ENCODE measurements around the gene CABLES2.
"Not testable (repeated sequence)": the region's sequence is repeated elsewhere in the genome, so short reads cannot be mapped to it uniquely, and the experiment has no call there.

CABLES2 gene

DNA sequence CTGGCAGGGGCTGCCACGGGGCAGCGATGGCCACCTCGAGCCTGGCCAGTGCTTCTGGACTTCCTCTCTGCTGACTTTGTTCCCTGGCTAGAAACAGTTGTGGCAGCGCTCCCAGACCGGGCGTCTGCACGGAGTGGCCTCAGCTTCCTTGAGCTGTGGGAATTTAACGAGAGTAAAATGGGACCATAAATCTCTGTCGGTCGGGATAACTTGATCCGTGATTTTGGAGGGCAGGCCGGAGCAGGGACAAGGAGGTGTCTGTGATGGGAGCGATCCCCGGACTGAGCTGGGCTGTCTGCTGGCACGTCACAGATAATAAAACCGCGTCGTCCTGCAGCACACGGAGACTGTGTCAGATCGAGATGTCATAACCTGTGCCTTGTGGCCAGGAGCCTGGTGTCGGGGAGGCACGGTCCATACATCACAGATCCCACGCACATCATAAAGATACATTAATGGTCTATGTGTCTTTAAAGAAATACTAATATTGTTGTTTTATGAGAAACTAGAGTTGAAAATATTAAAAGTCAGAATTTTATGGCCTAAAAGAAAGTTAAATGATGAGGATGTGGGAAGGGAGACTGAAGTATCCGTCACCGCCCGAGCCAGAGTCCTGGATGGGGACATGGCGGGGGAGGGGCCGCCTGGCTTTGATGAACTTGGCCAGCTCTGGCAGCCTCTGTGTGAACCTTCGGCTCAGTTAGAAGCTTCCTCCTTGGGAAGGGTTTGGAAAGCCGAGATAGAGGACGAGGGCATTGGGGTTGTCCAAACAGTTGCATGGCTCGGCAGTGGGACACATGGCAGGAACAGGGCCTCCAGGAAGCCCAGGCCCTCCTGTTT lies 26.8 kb upstream of the CABLES2 start:
- no peak for DNase-seq

DNA sequence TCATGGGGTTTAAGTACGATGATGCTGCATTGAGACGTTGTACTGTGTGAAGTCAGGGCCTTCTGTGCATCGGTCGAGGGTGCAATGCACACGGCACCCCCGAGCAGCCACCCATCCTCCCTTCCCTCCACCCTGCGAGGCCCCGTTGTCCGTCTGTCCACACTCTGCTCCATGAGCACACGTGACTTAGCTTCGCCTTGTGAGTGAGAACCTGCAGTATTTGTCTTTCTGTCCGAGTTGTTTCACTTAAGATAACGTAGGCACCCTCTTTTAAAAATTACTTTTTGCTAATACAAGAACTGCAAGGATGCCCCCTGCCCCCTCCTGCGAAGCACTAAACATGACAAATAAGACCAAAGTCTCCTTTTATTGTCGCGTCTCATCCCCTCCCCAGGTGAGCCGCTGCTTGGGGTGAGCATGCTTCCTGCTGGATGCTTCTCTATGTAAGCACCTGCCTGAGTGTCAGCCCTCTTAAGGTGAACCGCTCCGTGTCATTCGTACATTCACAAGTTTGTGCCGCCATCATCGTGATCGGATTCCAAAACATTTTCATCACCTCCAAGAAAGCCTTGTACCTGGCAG lies 23.9 kb upstream of the CABLES2 start:
- DNase-seq, result no peak

DNA sequence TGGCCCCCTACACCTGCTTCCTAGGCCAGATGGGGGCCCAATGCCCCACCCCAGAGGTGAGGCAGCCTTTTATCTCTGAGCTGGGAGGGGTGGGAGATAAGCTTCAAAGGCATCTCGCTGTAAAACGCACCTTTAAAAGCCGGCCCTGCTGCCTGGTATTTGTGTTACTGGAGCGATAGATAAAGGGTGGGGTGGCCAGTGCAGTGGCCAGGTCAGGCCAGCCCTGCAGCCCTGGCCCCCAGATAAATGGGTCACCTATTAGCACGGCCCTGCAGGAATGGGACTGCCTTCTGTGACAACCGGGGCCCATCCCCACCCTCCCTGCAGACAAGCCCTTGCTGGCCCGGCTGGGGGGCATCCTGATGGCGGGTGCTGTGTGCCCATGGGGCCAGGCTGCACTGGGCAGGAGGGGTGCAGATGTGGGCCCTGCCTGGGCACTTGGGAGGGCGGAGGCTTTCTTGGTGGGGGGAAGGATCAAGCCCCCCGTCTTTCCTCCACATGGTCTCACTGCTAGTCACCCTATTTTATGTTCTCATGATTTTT lies 23.3 kb upstream of the CABLES2 start:
- no peak for DNase-seq

DNA sequence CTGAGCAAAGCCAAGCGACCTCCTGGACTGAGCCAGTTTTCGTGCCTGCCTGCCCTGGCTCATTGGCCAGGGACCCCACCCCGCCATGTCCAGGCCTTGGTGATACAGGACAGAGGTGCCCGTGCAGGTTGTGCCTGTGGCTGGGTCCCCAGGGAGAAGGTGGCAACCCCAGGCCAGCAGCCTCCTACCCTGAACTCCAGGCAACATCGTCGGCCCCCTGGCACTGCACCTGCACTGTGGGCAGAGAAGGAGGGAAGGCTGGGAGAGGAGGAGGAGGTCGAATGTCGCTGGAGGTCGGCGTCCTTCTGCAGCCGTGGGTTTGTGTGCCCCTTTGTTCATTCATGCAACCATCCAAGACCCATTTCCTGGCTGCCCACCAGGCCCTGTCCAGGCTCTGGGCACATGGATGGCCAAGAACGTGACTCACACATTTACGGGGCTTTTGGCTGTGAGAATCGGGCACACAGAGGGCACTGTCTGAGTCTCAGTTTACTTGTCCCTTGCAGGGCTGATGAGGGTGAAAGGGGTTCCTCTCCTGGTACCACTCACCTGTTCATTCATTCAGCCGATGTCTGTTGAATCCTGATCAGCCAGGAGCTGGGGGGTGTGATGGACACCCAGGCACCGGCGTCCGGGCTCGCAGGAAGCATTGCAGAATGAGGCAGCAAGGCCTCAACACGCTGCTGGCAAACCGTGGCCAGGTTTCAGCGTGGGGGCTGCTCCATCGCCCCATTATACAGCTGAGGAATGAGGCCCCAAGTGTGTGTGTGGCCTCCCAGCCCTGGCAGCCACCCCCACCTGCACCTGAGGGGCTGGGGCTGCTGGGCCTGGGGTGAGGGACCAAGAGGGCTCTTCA lies 22.6 kb upstream of the CABLES2 start:
- DNase-seq, result no peak

DNA sequence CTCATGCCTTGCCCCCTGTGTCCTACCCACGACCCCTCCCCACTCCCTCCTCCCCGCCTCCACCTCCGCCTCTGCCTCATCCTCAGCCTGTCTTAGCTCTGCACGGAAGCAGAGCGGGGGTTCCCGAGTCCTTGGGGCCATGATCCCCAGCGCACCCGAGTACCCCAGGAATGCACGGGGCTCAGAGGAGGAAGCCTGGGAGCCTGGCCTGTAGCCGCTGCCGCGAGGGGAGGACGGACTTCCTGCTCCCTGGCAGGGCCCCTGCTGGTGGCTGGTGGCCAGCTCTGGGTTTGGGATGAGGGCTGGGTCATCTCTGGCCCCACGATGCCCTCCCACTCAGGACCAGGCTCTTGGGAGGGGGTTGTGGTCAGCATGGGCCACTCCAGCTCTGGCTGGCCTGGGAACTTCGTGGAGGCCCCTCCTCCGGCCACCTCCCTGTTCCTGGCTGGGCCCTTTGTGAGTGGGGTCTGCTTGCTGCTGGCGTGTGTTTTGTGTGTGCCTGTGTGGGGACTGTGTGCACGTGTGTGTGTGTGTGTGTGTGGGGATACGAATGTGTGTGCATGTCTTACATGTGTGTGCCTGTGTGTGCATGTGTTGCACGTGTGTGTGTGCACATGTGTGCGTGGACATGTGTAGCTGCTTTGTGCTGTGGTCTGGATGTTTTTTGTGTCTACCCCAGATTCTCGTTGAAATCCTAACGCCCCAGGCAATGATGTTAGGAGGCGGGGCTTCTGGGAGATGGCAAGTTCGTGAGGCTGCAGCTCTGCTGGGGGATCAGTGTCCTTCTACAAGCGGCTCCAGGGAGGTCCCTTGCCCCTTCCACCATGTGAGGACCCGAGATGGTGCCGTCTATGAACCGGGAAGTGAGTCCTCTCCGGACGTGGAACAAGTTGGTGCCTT lies 21.6 kb upstream of the CABLES2 start:
- DNase-seq, result no peak

DNA sequence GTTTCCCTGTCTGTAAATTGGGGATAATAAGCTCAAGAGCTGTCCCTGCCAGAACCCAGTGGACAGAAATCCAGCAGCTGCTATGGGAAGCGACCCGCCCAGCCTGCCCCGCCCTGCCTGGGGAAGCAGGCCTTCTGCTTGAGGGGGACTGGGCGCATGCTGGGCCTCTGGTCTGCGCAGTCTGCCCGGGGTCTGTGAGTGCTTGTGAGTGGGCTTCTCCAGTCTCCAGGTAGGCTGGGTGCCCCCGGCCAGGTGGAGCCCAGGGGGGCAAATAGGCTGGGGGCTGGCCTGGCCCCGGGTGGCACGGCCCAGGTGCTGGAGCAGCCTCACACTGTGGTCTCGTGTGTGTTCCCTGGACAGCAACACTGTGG lies 20.9 kb upstream of the CABLES2 start:
- no peak for DNase-seq

DNA sequence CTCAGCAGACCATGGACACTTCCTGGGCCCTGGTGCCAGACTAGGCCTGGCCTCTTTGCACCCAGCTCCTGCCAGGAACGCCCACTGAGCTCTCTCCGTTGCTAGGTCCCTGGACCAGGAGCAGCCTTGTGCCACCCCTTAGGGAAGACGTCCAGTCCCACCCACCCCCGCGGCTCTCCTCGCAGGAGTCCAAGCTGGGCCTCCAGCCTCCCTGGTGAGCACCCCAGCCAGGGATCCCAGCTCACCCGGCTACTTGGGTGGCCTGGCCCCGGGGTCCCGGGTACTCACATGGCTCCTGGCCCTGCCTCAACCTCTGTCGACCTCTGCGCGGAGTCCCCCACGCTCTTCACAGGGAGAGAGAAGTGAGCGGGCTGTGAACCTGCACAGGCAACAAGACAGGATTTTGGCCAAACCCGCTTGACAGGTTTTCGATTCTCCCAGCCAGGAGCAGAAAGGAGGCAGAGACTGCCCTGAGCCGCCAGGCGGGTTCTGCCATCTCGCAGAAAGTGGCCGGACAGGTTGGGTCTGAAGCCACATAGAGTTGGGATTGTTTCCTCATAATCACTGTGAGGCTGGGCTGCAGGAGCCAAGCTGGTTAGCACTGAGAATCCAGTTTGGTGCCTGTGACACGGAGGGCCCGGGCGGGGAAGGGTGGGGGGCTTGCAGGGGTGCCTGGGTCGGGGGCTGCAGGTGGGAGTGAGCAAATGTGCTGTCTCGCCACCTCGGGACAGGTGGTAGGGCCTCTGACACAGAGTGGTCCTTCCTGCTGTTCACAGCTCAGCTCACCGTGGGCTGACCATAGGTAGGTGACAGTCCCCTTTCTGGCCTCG lies 20.3 kb upstream of the CABLES2 start, which contains the start of gene RBBP8NL:
TSS of gene RBBP8NL (minus strand) at position 368 of the 830 bp plus-strand sequence. CDS start 7,892 bp downstream, outside the sequence.
- DNase-seq, result no peak

DNA sequence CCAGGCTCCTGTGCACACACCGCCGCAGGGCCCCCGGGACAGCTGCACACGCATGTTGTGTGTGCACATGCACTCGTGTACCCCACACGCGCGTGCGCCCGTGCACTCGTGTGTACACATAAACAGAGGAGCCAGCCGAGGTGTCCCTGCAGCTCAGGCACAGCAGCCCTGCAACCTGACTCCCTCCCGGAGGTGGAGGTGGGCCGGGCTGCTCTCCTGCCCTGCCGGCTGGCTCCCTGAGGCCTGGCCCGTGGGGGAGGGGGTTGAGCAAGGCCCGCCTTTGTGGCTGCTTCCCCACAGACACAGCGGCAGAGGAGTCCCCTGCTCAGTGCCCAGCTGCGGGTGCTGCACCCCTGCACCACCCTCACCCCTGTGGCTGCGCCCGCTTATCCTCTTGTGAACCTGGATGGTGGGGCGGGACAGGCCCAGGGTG lies 19.6 kb upstream of the CABLES2 start:
- no peak for DNase-seq

DNA sequence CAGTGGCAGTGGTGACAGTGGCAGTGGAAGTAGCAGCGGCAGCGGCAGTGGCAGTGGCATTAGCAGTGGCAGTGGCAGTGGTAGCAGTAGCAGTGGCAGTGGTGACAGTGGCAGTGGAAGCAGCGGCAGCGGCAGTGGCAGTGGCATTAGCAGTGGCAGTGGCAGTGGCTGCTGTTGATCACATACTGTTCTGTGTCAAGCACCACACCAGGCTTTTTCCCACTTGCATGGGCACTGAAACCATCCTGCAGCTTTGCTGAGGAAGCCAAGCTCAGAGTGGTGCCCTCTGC lies 18.9 kb upstream of the CABLES2 start:
- DNase-seq, result not testable (repeated sequence)

DNA sequence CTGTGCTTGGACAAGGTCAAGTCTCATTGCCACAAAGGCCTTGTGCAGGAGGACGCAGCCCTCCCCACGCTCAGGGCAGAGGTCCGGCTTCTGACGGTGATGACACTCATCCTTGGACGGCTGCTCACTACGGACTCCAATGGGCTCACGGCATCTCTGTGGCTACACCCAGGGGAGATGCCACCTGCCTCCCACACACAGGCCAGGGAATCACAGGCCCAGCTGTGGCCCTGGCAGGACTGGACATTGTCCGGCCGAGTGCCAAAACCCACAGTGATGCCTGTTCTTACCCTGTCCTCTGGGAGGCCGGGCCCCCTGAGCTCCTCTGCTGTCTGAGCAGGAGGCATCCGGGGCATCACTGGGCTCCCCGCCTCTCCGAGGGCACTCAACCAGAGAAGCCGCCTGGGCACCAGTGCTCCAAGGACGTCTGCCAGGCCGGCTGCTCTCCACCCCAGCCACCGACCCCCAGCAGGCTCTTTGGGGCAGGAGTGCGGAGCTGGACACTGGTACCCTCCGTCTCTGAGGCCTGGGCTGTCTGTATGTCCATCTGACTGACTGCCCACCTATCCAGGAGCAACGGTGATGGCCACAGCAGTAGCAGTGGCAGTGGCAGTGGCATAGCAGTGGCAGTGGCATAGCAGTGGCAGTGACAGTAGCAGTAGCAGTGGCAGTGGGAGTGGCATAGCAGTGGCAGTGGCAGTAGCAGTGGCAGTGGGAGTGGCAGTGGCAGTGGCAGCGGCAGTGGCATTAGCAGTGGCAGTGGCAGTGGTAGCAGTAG lies 18.4 kb upstream of the CABLES2 start:
- no peak for DNase-seq

DNA sequence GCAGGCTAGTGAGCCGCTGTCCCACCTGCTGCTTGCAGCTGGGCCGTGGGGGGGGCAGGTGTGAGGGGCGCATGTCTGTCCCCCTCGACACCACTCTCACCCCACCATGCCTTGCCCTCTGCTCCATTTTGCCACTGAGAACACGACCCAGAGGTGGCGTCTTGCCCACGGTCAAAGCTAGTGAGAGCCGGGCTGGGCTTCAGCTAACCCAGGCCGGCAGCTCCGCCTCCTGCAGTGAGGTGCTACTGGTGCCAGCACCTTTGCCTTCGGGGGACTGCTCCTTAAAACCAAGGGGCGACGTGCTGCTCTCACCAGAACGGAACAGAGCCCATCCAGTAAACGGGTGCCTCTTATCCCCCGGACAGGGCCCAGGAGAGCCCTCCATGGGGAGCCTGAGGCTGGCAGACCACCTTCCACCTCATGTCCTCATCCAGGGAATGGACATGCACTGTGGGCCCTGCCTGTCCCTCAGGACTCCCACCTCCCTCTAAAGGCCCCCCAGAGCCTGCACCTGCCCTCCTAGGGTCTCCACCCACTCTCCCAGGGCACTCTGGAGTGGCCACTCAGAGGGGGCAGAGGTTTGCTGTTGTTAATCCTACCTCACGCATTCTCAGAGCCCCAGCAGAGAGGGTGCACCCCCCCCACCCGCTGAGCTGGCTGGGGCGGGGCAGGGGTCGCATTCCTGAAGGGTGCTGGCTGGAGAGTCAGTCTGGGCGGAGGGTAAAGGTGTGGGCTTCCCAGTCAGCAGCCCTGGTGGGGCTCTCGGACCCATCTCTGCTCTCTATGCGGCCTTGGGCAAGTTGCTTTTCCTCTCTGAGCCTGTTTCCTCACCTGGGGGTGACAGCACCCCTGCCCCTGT lies 17.4 kb upstream of the CABLES2 start:
- no peak for DNase-seq

DNA sequence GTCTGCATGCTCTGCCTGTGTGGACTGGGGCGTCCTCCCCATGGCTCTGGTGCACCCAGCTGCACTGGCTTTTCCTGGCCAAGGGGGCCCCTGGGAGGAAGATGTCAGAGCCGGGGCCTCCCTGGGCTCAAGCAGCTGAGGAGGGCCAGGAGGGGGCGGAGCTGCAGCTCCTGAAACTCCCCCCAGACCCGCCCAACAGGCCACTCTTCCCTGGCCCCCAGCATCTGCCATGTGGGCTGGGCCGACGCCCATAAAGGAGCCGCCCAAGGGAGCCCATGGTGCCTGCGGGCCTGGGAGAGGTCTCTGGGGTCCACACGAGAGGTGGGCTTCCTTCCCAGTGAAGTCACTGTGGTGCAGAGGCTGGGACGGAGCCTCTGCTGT lies 16.2 kb upstream of the CABLES2 start:
- no peak for DNase-seq

DNA sequence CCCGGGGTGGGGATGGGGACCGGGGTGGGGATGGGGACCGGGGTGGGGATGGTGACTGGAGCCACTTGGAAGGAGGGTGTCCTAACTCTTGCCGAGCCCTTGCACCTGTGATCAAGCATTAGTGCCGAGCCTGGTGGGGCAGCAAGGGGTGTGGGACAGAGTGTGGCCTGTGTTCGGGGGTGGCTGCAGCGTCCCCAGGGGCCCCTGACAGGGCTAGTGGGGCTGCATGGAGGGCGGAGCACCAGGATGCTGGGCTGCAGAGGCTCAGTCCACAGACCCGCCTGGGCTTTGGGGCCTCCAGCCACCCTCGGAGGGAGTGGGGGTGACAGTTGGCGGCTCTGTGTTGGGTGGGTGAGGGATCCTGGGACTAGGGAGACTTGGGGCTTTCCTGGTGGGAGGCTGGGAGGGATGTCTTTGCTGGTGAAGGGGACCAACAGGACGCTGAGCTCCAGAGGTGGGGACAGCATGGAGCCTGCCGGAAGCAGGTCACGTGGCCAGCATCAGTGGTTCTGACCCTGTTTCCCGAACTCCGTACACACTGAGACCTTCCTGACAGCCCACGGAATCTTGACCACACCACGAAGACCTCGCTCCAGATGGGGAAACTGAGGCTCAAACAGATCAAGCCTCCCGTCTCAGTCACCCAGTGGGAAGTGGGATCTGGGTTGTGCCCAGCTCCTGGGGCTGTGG lies 15.7 kb upstream of the CABLES2 start:
- DNase-seq, result no peak

DNA sequence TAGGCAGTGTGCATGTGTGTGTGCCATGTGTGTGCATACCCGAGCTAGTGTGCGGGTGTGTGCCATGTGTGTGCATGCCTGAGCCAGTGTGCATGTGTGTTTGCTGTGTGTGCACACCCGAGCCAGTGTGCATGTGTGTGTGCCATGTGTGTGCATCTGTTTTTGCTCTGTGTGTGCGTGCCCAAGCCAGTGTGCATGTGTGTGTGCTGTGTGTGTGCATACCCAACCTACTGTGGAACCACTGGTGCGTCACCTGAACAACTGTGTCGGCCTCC lies 14.6 kb upstream of the CABLES2 start:
- no peak for DNase-seq

DNA sequence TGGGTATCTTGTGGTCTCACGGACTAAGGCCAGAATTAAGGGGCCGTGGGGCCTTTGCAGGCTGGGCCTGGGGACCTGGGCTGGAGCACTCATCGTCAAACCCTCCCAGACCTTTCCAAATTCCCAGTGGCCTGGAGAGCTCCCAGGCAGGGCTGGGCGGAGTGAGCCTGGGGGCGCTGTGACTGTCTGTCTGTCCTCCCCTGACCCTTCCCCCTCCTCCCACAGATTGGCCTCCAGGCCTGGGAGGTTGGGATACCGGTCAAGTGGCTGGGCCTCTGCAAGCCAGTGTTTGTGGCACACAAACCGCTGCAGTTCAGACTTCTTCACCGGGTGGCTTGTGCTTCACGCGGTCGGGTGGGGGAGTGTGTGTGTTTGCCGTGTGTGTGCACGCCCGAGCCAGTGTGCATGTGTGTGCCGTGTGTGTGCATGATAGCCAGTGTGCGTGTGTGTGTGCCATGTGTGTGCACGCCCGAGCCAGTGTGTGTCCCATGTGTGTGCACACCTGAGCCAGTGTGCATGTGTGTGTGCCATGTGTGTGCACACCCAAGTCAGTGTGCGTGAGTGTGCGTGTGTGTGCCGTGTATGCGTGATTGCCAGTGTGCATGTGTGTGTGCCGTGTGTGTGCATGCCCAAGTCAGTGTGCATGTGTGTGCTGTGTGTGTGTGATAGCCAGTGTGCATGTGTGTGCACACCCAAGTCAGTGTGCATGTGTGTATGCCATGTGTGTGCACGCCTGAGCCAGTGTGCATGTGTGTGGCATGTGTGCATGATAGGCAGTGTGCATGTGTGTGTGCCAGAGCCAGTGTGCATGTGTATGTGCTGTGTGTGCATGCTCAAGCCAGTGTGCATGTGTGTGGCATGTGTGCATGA lies 14.0 kb upstream of the CABLES2 start:
- DNase-seq, result no peak

DNA sequence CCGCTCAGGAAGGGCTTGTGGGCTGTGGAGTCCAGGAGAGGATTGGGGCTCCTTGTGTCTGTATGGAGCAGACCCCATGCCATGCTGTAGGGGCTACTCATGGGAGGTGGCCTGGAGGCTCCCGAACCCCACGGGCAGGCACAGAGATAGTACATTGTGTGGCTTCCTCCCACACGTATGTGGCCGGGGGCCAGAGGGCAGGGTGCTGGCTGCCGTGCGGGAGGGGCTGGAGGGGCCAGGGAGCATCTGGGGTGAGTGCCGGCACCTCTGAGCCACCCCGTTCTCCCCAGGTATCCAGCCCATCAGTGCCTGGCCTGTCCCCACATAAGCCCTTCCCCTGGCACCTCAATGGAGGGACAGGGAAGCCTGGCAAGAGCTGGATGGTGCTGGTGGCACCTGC lies 12.7 kb upstream of the CABLES2 start:
- DNase-seq, result no peak

DNA sequence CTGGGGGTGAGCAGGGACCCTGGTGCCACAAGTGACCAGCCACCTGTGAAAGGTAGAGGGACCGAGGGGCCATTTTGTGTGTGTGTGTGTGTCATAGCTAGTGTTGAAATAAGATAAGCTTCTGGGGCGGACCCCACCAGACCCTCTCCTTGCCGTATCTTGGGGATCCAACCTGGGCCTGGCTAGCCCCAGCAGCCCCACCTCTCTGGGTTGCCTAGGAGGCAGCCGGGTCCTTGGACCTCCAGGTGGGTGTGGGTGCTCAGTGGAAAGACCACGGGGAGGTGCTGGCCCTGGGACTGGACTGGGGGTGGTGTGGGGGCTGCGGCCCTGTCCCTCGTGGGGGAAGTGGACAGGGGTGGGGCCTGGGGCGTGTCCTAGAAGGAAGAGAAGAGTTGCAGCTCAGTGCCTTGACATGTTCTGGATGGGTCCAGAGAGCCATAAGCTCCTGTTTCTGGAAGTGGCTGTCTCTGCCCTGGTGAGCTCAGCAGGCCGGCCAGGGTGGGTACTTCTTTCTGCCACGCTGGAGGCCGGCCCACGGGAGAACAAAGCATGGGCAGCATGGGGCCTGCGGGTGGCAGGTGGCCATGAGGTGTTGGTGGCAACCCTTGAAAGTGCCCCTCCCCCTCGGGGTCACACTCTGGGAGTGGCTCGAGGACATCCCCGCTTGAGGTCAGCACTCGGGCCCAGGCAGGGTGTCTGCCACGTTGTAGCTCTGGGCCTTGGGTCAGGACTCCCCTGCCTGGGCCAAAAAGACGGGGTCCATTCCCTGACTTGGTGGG lies 11.8 kb upstream of the CABLES2 start:
- no peak for DNase-seq

Data from stimulated activated CD4-positive, alpha-beta T cell treated with anti-CD3 and anti-CD28 coated beads, Interleukin-1b, Interleukin-23, amount 100 ng/mL, for 48 hours (primary cell).